Stimulated activated CD8-positive, alpha-beta memory T cell treated with anti-CD3 and anti-CD28 coated beads, Interleukin-7, amount 100 ng/mL, for 24 hours (primary cell): ENCODE results near the gene LYVE1.

Source experiments
- DNase-seq: peaks from one replicate; pipeline ENCODE4 v3.0.0-alpha.2; 2020; ENCODE audit warnings: low read depth

Gene LYVE1

DNA sequence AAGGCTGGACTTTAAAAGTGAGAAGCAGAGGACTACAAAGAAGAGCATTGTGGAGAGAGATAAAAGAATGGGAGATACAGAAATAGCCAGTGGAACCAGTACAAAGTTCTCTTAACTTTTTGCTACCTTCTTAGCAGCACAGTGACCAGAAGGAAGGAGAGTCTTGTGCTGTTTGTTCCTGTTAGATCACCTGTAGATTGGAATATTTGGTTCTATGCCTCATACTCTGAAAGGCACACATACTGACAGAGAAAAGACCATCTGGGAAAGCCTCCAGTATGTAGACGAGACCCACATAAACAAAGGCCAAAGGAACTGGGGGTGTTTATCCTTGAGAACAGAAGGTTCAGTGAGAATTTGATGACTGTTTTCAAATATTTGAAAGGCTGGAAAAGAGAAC is 46.2 kb downstream of the LYVE1 start:
- no peak for DNase-seq

DNA sequence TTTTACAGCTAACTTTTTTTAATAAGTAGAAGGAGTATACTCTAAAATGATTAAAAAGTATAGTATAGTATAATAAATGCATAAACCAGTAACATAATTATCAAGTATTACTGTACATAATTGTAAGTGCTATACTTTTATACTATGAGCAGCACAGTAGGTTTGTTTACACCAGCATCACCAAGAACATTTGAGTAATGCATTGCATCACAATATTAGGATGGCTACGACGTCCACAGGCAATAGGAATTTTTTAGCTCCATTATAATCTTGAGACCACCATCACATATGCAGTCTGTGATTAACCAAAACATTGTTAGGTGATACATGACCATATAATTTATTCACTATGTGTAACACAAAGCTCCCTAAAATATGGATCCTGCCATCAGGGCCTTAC is 47.9 kb downstream of the LYVE1 start:
- DNase-seq: no peak

- no peak for DNase-seq
These were observed 48.8 kb downstream of the LYVE1 start for GRCh38 chr11:10519630-10520029.

DNA sequence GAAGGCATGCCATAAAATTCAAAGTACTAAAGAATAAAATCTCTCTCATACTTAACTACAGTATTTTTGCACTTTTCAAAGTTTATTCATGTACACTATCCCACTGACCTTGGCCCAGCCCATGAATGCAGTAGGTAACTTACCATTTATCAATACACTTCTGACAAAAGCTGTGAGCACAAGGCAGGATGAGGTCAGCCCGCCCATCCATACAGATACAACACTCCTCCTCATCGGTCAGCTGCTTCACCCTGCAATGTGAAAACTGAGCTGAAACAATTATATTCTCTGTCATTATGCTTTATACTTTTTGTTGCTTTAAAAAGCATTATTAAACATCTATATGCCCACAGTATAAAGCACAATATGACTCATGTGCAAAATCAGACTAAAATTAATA is 49.6 kb downstream of the LYVE1 start:
- no peak for DNase-seq

DNA sequence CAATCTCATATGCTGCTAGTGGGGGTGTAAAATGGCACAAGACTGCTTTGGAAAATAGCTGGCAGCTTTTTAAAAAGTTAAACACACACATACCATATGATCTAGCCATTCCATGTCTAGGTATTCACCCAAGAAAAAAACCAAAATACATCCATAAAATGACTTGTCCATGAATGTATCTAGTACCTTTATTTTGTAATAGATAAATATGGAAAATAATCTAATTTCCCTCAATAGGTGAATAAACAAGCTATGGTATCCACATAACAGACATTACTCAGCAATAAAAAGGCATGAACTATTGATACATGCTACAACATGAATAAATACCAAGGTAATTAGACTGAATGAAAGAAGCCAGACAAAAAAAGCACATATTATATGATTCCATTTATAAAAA is 50.3 kb downstream of the LYVE1 start:
- no peak for DNase-seq

DNA sequence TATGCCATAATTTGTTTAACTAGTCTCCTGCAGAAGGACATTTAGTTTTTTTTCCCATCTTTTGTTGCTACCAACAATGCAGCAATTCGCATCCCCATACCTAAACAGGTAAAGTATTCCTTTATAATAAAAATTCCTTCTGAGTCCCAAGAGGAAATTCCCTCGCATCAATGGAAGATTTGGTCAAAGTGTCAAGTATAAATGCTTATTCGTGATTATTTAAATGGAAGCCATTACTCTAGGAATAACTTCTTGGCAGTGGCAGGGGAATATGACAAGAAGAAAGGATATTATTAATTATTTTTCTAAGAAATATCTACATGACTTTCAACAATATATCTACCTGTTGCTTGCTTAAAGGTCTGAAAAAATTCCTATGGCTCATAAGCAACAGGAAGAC is 53.0 kb downstream of the LYVE1 start:
- no peak for DNase-seq

DNA sequence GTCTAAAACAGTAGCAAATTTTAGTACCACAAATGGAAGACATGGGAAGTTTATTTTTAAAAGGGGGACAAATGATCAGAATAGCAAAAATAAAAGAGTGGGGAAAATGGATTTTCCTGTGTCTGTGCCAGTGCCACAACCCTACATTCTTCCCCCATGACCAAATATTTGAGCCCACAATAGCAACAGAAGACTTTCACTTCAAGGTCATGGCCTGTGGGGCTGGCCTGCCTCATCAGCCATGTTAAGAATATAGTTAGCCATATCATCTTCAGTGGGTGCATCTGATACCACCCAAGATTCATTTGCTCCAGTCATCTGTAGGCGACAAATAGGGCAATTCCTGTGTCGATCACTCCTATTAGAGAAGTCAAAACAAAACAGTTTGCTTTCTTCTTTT is 53.8 kb downstream of the LYVE1 start:
- DNase-seq: no peak

- DNase-seq: no peak
These were observed 54.3 kb downstream of the LYVE1 start for GRCh38 chr11:10514202-10514601.

DNA sequence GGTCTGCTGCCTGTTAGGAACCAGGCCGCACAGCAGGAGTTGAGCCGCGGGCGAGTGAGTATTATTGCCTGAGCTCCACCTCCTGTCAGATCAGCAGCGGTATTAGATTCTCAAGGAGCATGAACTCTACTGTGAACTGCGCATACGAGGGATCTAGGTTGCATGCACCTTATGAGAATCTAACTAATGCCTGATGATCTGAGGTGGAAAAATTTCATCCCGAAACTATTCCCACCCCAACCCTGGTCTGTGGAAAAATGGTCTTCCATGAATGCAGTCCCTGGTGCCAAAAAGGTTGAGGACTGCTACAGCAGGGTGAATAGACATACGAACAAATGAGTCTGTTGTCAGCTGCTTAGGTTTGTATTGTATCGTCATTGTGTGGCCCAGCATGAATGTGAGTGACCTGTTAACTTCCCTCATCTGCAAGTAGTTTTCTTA is 57.3 kb downstream of the LYVE1 start:
- no peak for DNase-seq
